ENCODE data around the gene B4GALT3. TPM values are rescaled to one million over a fixed set of nuclear protein-coding genes. Genes with fewer than 3 reads are reported as not detected.
A peak's percentile ranks its signal among the peaks of the same experiment; 100 is the strongest.

Gene B4GALT3
- total and polyA plus RNA-seq, 5 donors from 2014 or later = 68.1 to 104 (median 82.8) TPM

GRCh38 chr1:161216945-161217712, 39.8 kb upstream of the B4GALT3 start:
- peaks cover 0 to 69% (median 31%) of the 10 kb centered on the region in 4 donors for H3K4me1 Mint-ChIP-seq
- peak; percentile 16 to 32 for ATAC-seq (ENCODE audit: low read depth in 2 of 2)

GRCh38 chr1:161215076-161215475, 37.8 kb upstream of the B4GALT3 start, which contains the start of gene FCER1G:
FCER1G (plus strand) TSS chr1:161215295; CDS start chr1:161215322, 27 bp downstream.
- Mint-ChIP-seq H3K36me3 (peaks cover 32% of the 10 kb centered on the region), H3K27me3 (no peaks in the 10 kb centered on the region), H3K9me3 (no peaks in the 10 kb centered on the region), H3K4me1 (peaks cover 0 to 62% (median 29%) of the 10 kb centered on the region in 4 donors), H3K4me3 (peak within 1 kb of the TSS; percentile 27 to 84 (median 70)), H3K27ac (peak within 1 kb of the TSS; percentile 83 to 91 (median 87))
- no peaks in the 10 kb centered on the region for H3K27me3 ChIP-seq (ENCODE audit: control insufficient read depth, insufficient read depth, low read length)
- ATAC-seq (ENCODE audit: low read depth in 2 of 2) = no peak
- H3K4me3 ChIP-seq (ENCODE audit: low read depth, low read length) = no peak within 1 kb of the TSS
- DNase-seq = peak in 1 of 3 donors; percentile 43
- H3K36me3 ChIP-seq (ENCODE audit: control insufficient read depth, insufficient read depth, low read length) = peaks cover 39% of the 10 kb centered on the region
- H3K9me3 ChIP-seq (ENCODE audit: control insufficient read depth in 2 of 2, low read length in 2 of 2) = no peaks in the 10 kb centered on the region
- peaks cover 37% of the 10 kb centered on the region for H3K4me1 ChIP-seq (ENCODE audit: control insufficient read depth, insufficient read depth, low read length, poor library complexity, severe bottlenecking)
- no peak within 1 kb of the TSS for H3K27ac ChIP-seq (ENCODE audit: insufficient read depth, low read length, poor library complexity, severe bottlenecking)

More at GRCh38 chr1:161216945-161217712, 39.8 kb upstream of the B4GALT3 start:
- Histone ChIP-seq H3K9me3 (ENCODE audit: control insufficient read depth in 2 of 2, low read length in 2 of 2) (no peaks in the 10 kb centered on the region), H3K36me3 (ENCODE audit: control insufficient read depth, insufficient read depth, low read length) (peaks cover 19% of the 10 kb centered on the region), H3K4me3 (ENCODE audit: low read depth, low read length) (peak overlapping the region; percentile 34), H3K27ac (ENCODE audit: insufficient read depth, low read length, poor library complexity, severe bottlenecking) (peak overlapping the region; percentile 62), H3K27me3 (ENCODE audit: control insufficient read depth, insufficient read depth, low read length) (no peaks in the 10 kb centered on the region), H3K4me1 (ENCODE audit: control insufficient read depth, insufficient read depth, low read length, poor library complexity, severe bottlenecking) (peaks cover 38% of the 10 kb centered on the region)
- H3K36me3 Mint-ChIP-seq = peaks cover 22% of the 10 kb centered on the region
- H3K9me3 Mint-ChIP-seq = no peaks in the 10 kb centered on the region
- peak overlapping the region; percentile 87 to 98 (median 97) for H3K27ac Mint-ChIP-seq
- H3K27me3 Mint-ChIP-seq = no peaks in the 10 kb centered on the region
- peak overlapping the region; percentile 32 to 87 (median 72) for H3K4me3 Mint-ChIP-seq
- DNase-seq = peak in 1 of 3 donors; percentile 49

GRCh38 chr1:161214369-161214768, 37.1 kb upstream of the B4GALT3 start:
- ATAC-seq (ENCODE audit: low read depth in 2 of 2) (no peak), DNase-seq (no peak)
- no peaks in the 10 kb centered on the region for H3K27me3 Mint-ChIP-seq
- peak overlapping the region in 3 of 4 donors; percentile 27 to 84 (median 61) for H3K4me3 Mint-ChIP-seq
- no peak overlapping the region for H3K27ac ChIP-seq (ENCODE audit: insufficient read depth, low read length, poor library complexity, severe bottlenecking)
- H3K4me1 ChIP-seq (ENCODE audit: control insufficient read depth, insufficient read depth, low read length, poor library complexity, severe bottlenecking) = peaks cover 36% of the 10 kb centered on the region
- H3K36me3 Mint-ChIP-seq = peaks cover 36% of the 10 kb centered on the region
- peaks cover 0 to 62% (median 32%) of the 10 kb centered on the region in 4 donors for H3K4me1 Mint-ChIP-seq
- no peaks in the 10 kb centered on the region for H3K27me3 ChIP-seq (ENCODE audit: control insufficient read depth, insufficient read depth, low read length)
- H3K9me3 Mint-ChIP-seq = no peaks in the 10 kb centered on the region
- no peak overlapping the region for H3K4me3 ChIP-seq (ENCODE audit: low read depth, low read length)
- peak overlapping the region; percentile 7 to 91 (median 67) for H3K27ac Mint-ChIP-seq
- peaks cover 46% of the 10 kb centered on the region for H3K36me3 ChIP-seq (ENCODE audit: control insufficient read depth, insufficient read depth, low read length)
- no peaks in the 10 kb centered on the region for H3K9me3 ChIP-seq (ENCODE audit: control insufficient read depth in 2 of 2, low read length in 2 of 2)

- Mint-ChIP-seq H3K4me3 (peak overlapping the region in 1 of 4 donors; percentile 20), H3K27ac (peak overlapping the region; percentile 59 to 97 (median 87)), H3K4me1 (peaks cover 11 to 55% (median 39%) of the 10 kb centered on the region in 4 donors), H3K36me3 (peaks cover 49% of the 10 kb centered on the region), H3K9me3 (no peaks in the 10 kb centered on the region), H3K27me3 (no peaks in the 10 kb centered on the region)
- H3K36me3 ChIP-seq (ENCODE audit: control insufficient read depth, insufficient read depth, low read length) = peaks cover 78% of the 10 kb centered on the region
- peak overlapping the region; percentile 16 for H3K27ac ChIP-seq (ENCODE audit: insufficient read depth, low read length, poor library complexity, severe bottlenecking)
- no peaks in the 10 kb centered on the region for H3K9me3 ChIP-seq (ENCODE audit: control insufficient read depth in 2 of 2, low read length in 2 of 2)
- DNase-seq = peak; percentile 61 to 84 (median 79)
- ATAC-seq (ENCODE audit: low read depth in 2 of 2) = peak; percentile 83 to 87
- H3K27me3 ChIP-seq (ENCODE audit: control insufficient read depth, insufficient read depth, low read length) = no peaks in the 10 kb centered on the region
- no peak overlapping the region for H3K4me3 ChIP-seq (ENCODE audit: low read depth, low read length)
- H3K4me1 ChIP-seq (ENCODE audit: control insufficient read depth, insufficient read depth, low read length, poor library complexity, severe bottlenecking) = peaks cover 23% of the 10 kb centered on the region
Observed at GRCh38 chr1:161209790-161210409, 32.6 kb upstream of the B4GALT3 start.

GRCh38 chr1:161207173-161207572, 29.9 kb upstream of the B4GALT3 start:
- H3K27me3 ChIP-seq (ENCODE audit: control insufficient read depth, insufficient read depth, low read length) = no peaks in the 10 kb centered on the region
- H3K27ac ChIP-seq (ENCODE audit: insufficient read depth, low read length, poor library complexity, severe bottlenecking) = no peak overlapping the region
- DNase-seq (peak in 1 of 3 donors; percentile 56), ATAC-seq (ENCODE audit: low read depth in 2 of 2) (no peak)
- Mint-ChIP-seq H3K27me3 (peaks cover 4% of the 10 kb centered on the region), H3K4me3 (no peak overlapping the region), H3K27ac (peak overlapping the region in 1 of 3 donors; percentile 46), H3K9me3 (no peaks in the 10 kb centered on the region), H3K36me3 (peaks cover 41% of the 10 kb centered on the region), H3K4me1 (peaks cover 21 to 69% (median 48%) of the 10 kb centered on the region in 4 donors)
- H3K4me3 ChIP-seq (ENCODE audit: low read depth, low read length) = no peak overlapping the region
- H3K36me3 ChIP-seq (ENCODE audit: control insufficient read depth, insufficient read depth, low read length) = peaks cover 68% of the 10 kb centered on the region
- H3K9me3 ChIP-seq (ENCODE audit: control insufficient read depth in 2 of 2, low read length in 2 of 2) = no peaks in the 10 kb centered on the region
- peaks cover 42% of the 10 kb centered on the region for H3K4me1 ChIP-seq (ENCODE audit: control insufficient read depth, insufficient read depth, low read length, poor library complexity, severe bottlenecking)

GRCh38 chr1:161206411-161207140, 29.3 kb upstream of the B4GALT3 start:
- ATAC-seq (ENCODE audit: low read depth in 2 of 2) = no peak
- peaks cover 62% of the 10 kb centered on the region for H3K36me3 ChIP-seq (ENCODE audit: control insufficient read depth, insufficient read depth, low read length)
- peak overlapping the region in 2 of 3 donors; percentile 58 to 72 for H3K27ac Mint-ChIP-seq

More at GRCh38 chr1:161206411-161207140, 29.3 kb upstream of the B4GALT3 start:
- Histone ChIP-seq H3K9me3 (ENCODE audit: control insufficient read depth in 2 of 2, low read length in 2 of 2) (no peaks in the 10 kb centered on the region), H3K27ac (ENCODE audit: insufficient read depth, low read length, poor library complexity, severe bottlenecking) (no peak overlapping the region), H3K4me1 (ENCODE audit: control insufficient read depth, insufficient read depth, low read length, poor library complexity, severe bottlenecking) (peaks cover 46% of the 10 kb centered on the region), H3K27me3 (ENCODE audit: control insufficient read depth, insufficient read depth, low read length) (no peaks in the 10 kb centered on the region), H3K4me3 (ENCODE audit: low read depth, low read length) (no peak overlapping the region)
- DNase-seq = no peak
- peaks cover 4% of the 10 kb centered on the region for H3K27me3 Mint-ChIP-seq
- H3K9me3 Mint-ChIP-seq = no peaks in the 10 kb centered on the region
- H3K4me1 Mint-ChIP-seq = peaks cover 26 to 75% (median 51%) of the 10 kb centered on the region in 4 donors
- peaks cover 36% of the 10 kb centered on the region for H3K36me3 Mint-ChIP-seq
- H3K4me3 Mint-ChIP-seq = peak overlapping the region in 2 of 4 donors; percentile 61 to 98
